ENCODE measurements around the gene NPR2. TPM values are rescaled to one million over a fixed set of nuclear protein-coding genes. Genes with fewer than 3 reads are reported as not detected.

The NPR2 gene
- total and polyA plus RNA-seq, 7 experiments from 2014 or later: 1.0 to 22.2 (median 3.9) TPM

- no peak overlapping the region for H3K27ac ChIP-seq (ENCODE audit: low read depth, low read length)
- H3K9me3 ChIP-seq (ENCODE audit: control insufficient read depth in 2 of 3, low read length in 3 of 3): no peaks in the 10 kb centered on the region
- peaks cover 0 to 3% (median 0%) of the 10 kb centered on the region in 3 experiments for H3K36me3 ChIP-seq (ENCODE audit: control insufficient read depth in 2 of 3, insufficient read depth in 3 of 3, low read length in 3 of 3)
- intact Hi-C loops (cut with micrococcal nuclease): no loop called here
- ChIA-PET POLR2A (no interaction called here), CTCF (interaction anchor here (0.6 kb wide), 1 partner anchor 35 kb away, joined by 4 read pairs; no protein-coding TSS in a partner anchor)
- H3K4me1 ChIP-seq (ENCODE audit: control insufficient read depth in 2 of 2, insufficient read depth in 2 of 2, low read length in 2 of 2): no peaks in the 10 kb centered on the region
- ATAC-seq (no peak), DNase-seq (no peak)
- Mint-ChIP-seq H3K27ac (no peak overlapping the region), H3K4me1 (peaks cover 0 to 36% (median 16%) of the 10 kb centered on the region in 7 donors), H3K36me3 (peaks cover 0 to 4% (median 0%) of the 10 kb centered on the region in 5 donors), H3K27me3 (no peaks in the 10 kb centered on the region), H3K4me3 (no peak overlapping the region), H3K9me3 (no peaks in the 10 kb centered on the region)
- H3K27me3 ChIP-seq (ENCODE audit: control insufficient read depth in 2 of 2, insufficient read depth in 2 of 2, low read length in 2 of 2): no peaks in the 10 kb centered on the region
- no peak overlapping the region for H3K4me3 ChIP-seq (ENCODE audit: low read length)
Observed at GRCh38 chr9:35767458-35767857, 23.9 kb upstream of the NPR2 start.

DNA sequence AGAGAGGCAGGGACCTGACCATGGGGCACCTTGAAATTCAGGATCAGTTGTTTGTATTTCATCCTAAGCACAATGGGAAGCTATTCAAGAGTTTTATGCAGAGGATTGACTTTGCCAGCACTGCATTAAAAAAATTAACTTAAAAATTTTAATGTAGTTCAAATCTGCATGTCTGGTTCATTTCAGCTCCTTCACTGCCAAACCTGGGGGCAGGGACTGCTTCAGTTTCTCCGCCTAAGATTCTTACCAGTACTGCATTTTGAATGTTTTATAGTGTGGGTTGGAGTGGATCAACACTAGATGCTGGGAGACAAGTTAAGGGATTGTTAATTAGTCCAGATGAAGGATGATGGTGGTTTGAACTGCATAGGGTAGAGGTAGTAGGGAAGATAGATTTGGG lies 21.6 kb upstream of the NPR2 start:
- no peak overlapping the region for H3K4me3 Mint-ChIP-seq
- POLR2A ChIA-PET: no interaction called here
- DNase-seq (no peak), ATAC-seq (no peak)
- H3K4me3 ChIP-seq (ENCODE audit: low read length): no peak overlapping the region
- no peaks in the 10 kb centered on the region for H3K4me1 ChIP-seq (ENCODE audit: control insufficient read depth in 2 of 2, insufficient read depth in 2 of 2, low read length in 2 of 2)
- H3K4me1 Mint-ChIP-seq: peaks cover 0 to 25% (median 13%) of the 10 kb centered on the region in 7 donors
- H3K27ac Mint-ChIP-seq: no peak overlapping the region
- CTCF ChIA-PET: interaction anchor here (1.0 to 1.9 kb wide), 2 partner anchors 8 to 111 kb away, joined by 4 read pairs; no protein-coding TSS in a partner anchor
- peaks cover 0 to 3% (median 0%) of the 10 kb centered on the region in 3 experiments for H3K36me3 ChIP-seq (ENCODE audit: control insufficient read depth in 2 of 3, insufficient read depth in 3 of 3, low read length in 3 of 3)
- intact Hi-C loops (cut with micrococcal nuclease): no loop called here
- no peaks in the 10 kb centered on the region for H3K9me3 Mint-ChIP-seq
- H3K27me3 Mint-ChIP-seq: no peaks in the 10 kb centered on the region
- no peaks in the 10 kb centered on the region for H3K27me3 ChIP-seq (ENCODE audit: control insufficient read depth in 2 of 2, insufficient read depth in 2 of 2, low read length in 2 of 2)
- H3K27ac ChIP-seq (ENCODE audit: low read depth, low read length): no peak overlapping the region
- H3K9me3 ChIP-seq (ENCODE audit: control insufficient read depth in 2 of 3, low read length in 3 of 3): no peaks in the 10 kb centered on the region
- no peaks in the 10 kb centered on the region for H3K36me3 Mint-ChIP-seq

DNA sequence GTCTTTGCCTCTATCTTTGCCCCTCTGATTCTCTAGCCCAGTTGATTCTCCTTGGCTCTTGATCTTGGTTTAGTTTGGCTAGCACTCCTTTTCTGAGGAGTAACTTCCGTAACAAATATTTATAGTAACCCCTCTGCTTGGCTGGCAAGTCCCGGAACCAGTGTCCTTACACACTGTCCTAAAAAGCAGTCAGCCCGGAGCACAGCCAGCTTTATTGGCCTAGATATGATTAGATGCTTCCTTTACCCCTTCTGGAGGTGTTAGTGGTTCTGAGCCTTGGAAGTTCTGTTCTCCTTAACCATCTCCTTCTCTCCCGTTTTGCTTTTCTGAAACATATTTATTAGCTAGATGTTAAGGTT lies 20.3 kb upstream of the NPR2 start:
- Histone ChIP-seq H3K4me3 (ENCODE audit: low read length) (no peak overlapping the region), H3K36me3 (ENCODE audit: control insufficient read depth in 2 of 3, insufficient read depth in 3 of 3, low read length in 3 of 3) (peaks cover 0 to 3% (median 0%) of the 10 kb centered on the region in 3 experiments), H3K9me3 (ENCODE audit: control insufficient read depth in 2 of 3, low read length in 3 of 3) (no peaks in the 10 kb centered on the region), H3K4me1 (ENCODE audit: control insufficient read depth in 2 of 2, insufficient read depth in 2 of 2, low read length in 2 of 2) (no peaks in the 10 kb centered on the region), H3K27ac (ENCODE audit: low read depth, low read length) (no peak overlapping the region), H3K27me3 (ENCODE audit: control insufficient read depth in 2 of 2, insufficient read depth in 2 of 2, low read length in 2 of 2) (no peaks in the 10 kb centered on the region)
- Mint-ChIP-seq H3K4me1 (peaks cover 0 to 32% (median 13%) of the 10 kb centered on the region in 7 donors), H3K9me3 (no peaks in the 10 kb centered on the region), H3K36me3 (no peaks in the 10 kb centered on the region), H3K27ac (no peak overlapping the region), H3K27me3 (no peaks in the 10 kb centered on the region), H3K4me3 (no peak overlapping the region)
- DNase-seq: no peak
- POLR2A ChIA-PET: interaction anchor here (0.6 to 1.2 kb wide), 2 partner anchors 16 to 140 kb away, joined by 3 read pairs; no protein-coding TSS in a partner anchor
- no peak for ATAC-seq
- intact Hi-C loops (cut with micrococcal nuclease): no loop called here
- CTCF ChIA-PET: interaction anchor here (1.3 kb wide), 1 partner anchor 20 kb away, joined by 5 read pairs; no protein-coding TSS in a partner anchor

- Histone ChIP-seq H3K4me1 (ENCODE audit: control insufficient read depth in 2 of 2, insufficient read depth in 2 of 2, low read length in 2 of 2) (no peaks in the 10 kb centered on the region), H3K27ac (ENCODE audit: low read depth, low read length) (no peak overlapping the region), H3K9me3 (ENCODE audit: control insufficient read depth in 2 of 3, low read length in 3 of 3) (no peaks in the 10 kb centered on the region), H3K4me3 (ENCODE audit: low read length) (no peak overlapping the region), H3K27me3 (ENCODE audit: control insufficient read depth in 2 of 2, insufficient read depth in 2 of 2, low read length in 2 of 2) (no peaks in the 10 kb centered on the region), H3K36me3 (ENCODE audit: control insufficient read depth in 2 of 3, insufficient read depth in 3 of 3, low read length in 3 of 3) (peaks cover 0 to 3% (median 0%) of the 10 kb centered on the region in 3 experiments)
- intact Hi-C loops (cut with micrococcal nuclease): no loop called here
- no peak for DNase-seq
- Mint-ChIP-seq H3K4me3 (no peak overlapping the region), H3K4me1 (peaks cover 0 to 27% (median 9%) of the 10 kb centered on the region in 7 donors), H3K36me3 (no peaks in the 10 kb centered on the region), H3K9me3 (no peaks in the 10 kb centered on the region), H3K27ac (no peak overlapping the region), H3K27me3 (no peaks in the 10 kb centered on the region)
- ChIA-PET CTCF (interaction anchor here (0.6 to 1.3 kb wide), 2 partner anchors 16 to 19 kb away, joined by 3 to 5 read pairs; no protein-coding TSS in a partner anchor), POLR2A (interaction anchor here (1.2 kb wide), 1 partner anchor 16 kb away, joined by 3 read pairs; no protein-coding TSS in a partner anchor)
- no peak for ATAC-seq
Observed at GRCh38 chr9:35771534-35771933, 19.9 kb upstream of the NPR2 start.

DNA sequence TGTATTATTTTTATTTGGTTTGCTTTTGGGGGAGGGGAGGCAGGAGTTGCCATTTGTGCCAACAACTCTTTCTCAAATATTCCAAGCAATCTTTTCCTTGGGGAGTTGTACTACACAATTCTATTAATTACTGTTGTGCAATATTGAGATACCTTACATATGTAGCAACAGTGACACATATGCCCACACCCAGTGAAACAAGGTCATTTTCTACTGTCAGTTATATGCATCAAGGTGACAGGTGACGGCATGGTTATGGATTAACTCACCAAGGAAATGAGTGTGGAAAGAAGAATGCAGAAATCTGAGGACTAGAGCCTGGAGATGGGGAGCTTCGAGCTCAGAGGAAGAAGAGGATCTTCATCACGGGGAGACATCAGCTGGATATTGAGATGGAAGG lies 19.4 kb upstream of the NPR2 start:
- peaks cover 0 to 3% (median 0%) of the 10 kb centered on the region in 3 experiments for H3K36me3 ChIP-seq (ENCODE audit: control insufficient read depth in 2 of 3, insufficient read depth in 3 of 3, low read length in 3 of 3)
- no peak overlapping the region for H3K4me3 Mint-ChIP-seq
- DNase-seq: no peak
- peaks cover 0 to 24% (median 9%) of the 10 kb centered on the region in 7 donors for H3K4me1 Mint-ChIP-seq
- ChIA-PET CTCF (interaction anchor here (0.6 kb wide), 1 partner anchor 16 kb away, joined by 3 read pairs; no protein-coding TSS in a partner anchor), POLR2A (interaction anchor here (1.2 kb wide), 1 partner anchor 17 kb away, joined by 3 read pairs; no protein-coding TSS in a partner anchor)
- H3K27ac Mint-ChIP-seq: no peak overlapping the region
- H3K9me3 Mint-ChIP-seq: no peaks in the 10 kb centered on the region
- H3K4me1 ChIP-seq (ENCODE audit: control insufficient read depth in 2 of 2, insufficient read depth in 2 of 2, low read length in 2 of 2): no peaks in the 10 kb centered on the region
- no peaks in the 10 kb centered on the region for H3K36me3 Mint-ChIP-seq
- no peak for ATAC-seq
- H3K9me3 ChIP-seq (ENCODE audit: control insufficient read depth in 2 of 3, low read length in 3 of 3): no peaks in the 10 kb centered on the region
- H3K27me3 ChIP-seq (ENCODE audit: control insufficient read depth in 2 of 2, insufficient read depth in 2 of 2, low read length in 2 of 2): no peaks in the 10 kb centered on the region
- no peak overlapping the region for H3K27ac ChIP-seq (ENCODE audit: low read depth, low read length)
- intact Hi-C loops (cut with micrococcal nuclease): no loop called here
- no peak overlapping the region for H3K4me3 ChIP-seq (ENCODE audit: low read length)
- H3K27me3 Mint-ChIP-seq: no peaks in the 10 kb centered on the region

- H3K9me3 Mint-ChIP-seq: no peaks in the 10 kb centered on the region
- ChIA-PET CTCF (interaction anchor here (0.9 kb wide), 1 partner anchor 15 kb away, joined by 3 read pairs; no protein-coding TSS in a partner anchor), POLR2A (interaction anchor here (1.4 kb wide), 1 partner anchor 37 kb away, joined by 4 read pairs; the partner anchor contains the start of gene SPAG8)
- no peak for DNase-seq
- no peak for ATAC-seq
- peaks cover 0 to 10% (median 3%) of the 10 kb centered on the region in 5 donors for H3K36me3 Mint-ChIP-seq
- intact Hi-C loops (cut with micrococcal nuclease): loop anchor here in 1 of 2 donors (2.0 kb wide), 1 partner anchor 18 kb away; no protein-coding TSS in a partner anchor
- no peaks in the 10 kb centered on the region for H3K27me3 Mint-ChIP-seq
- no peak overlapping the region for H3K4me3 Mint-ChIP-seq
- peak overlapping the region in 2 of 9 donors; percentile 58 to 80 for H3K27ac Mint-ChIP-seq
- Histone ChIP-seq H3K27me3 (ENCODE audit: control insufficient read depth in 2 of 2, insufficient read depth in 2 of 2, low read length in 2 of 2) (no peaks in the 10 kb centered on the region), H3K9me3 (ENCODE audit: control insufficient read depth in 2 of 3, low read length in 3 of 3) (no peaks in the 10 kb centered on the region), H3K36me3 (ENCODE audit: control insufficient read depth in 2 of 3, insufficient read depth in 3 of 3, low read length in 3 of 3) (peaks cover 0 to 3% (median 0%) of the 10 kb centered on the region in 3 experiments), H3K4me1 (ENCODE audit: control insufficient read depth in 2 of 2, insufficient read depth in 2 of 2, low read length in 2 of 2) (no peaks in the 10 kb centered on the region), H3K4me3 (ENCODE audit: low read length) (no peak overlapping the region), H3K27ac (ENCODE audit: low read depth, low read length) (no peak overlapping the region)
- H3K4me1 Mint-ChIP-seq: peaks cover 0 to 19% (median under 1%) of the 10 kb centered on the region in 7 donors
Observed at GRCh38 chr9:35774907-35775635, 16.3 kb upstream of the NPR2 start.
